SK-N-SH treated with all-trans-retinoic acid at 6 μM for 48 hours (cell line): ENCODE data around the gene RAPH1.
A peak's percentile ranks its signal among the peaks of the same experiment; 100 is the strongest.

Experiments
- ATAC-seq: fragments of 200-7000 bp; cut with Tn5 transposase; 3 replicates; pipeline ENCODE4 v1.9.1; 2020; ENCODE audit warnings: mild to moderate bottlenecking, moderate library complexity
- BACH2 ChIP-seq: fragments of 250-450 bp; sonication (Bioruptor Pico); IDR thresholded peaks from 2 replicates; pipeline ENCODE4 v1.9.0; 2021; ENCODE audit warnings: mild to moderate bottlenecking, borderline replicate concordance
- CREB5 ChIP-seq: fragments of 250-450 bp; sonication (Bioruptor Pico); IDR thresholded peaks from 2 replicates; pipeline ENCODE4 v1.5.1; 2020; ENCODE audit warnings: low read depth, mild to moderate bottlenecking, moderate library complexity
- ESRRG ChIP-seq: fragments of 250-450 bp; sonication (Bioruptor Pico); IDR thresholded peaks from 2 replicates; pipeline ENCODE4 v1.6.1; 2021; ENCODE audit warnings: mild to moderate bottlenecking
- ISL1 ChIP-seq: fragments of 250-450 bp; sonication (Bioruptor Pico); IDR thresholded peaks from 2 replicates; pipeline ENCODE4 v2.1.2; 2022; ENCODE audit warnings: mild to moderate bottlenecking, moderate library complexity
- PPARA ChIP-seq: fragments of 250-450 bp; sonication (Bioruptor Pico); IDR thresholded peaks from 2 replicates; pipeline ENCODE4 v1.5.0; 2020; ENCODE audit warnings: mild to moderate bottlenecking, borderline replicate concordance
- SNAI2 ChIP-seq: fragments of 250-450 bp; sonication (Bioruptor Pico); IDR thresholded peaks from 2 replicates; pipeline ENCODE4 v1.5.0; 2020; ENCODE audit warnings: mild to moderate bottlenecking, moderate library complexity
- TCF4 ChIP-seq: fragments of 250-450 bp; sonication (Bioruptor Pico); IDR thresholded peaks from 2 replicates; pipeline ENCODE4 v1.8.0; 2021; ENCODE audit warnings: mild to moderate bottlenecking, moderate library complexity, borderline replicate concordance
- TOX ChIP-seq: fragments of 250-450 bp; sonication (Bioruptor Pico); IDR thresholded peaks from 2 replicates; pipeline ENCODE4 v1.8.0; 2021; ENCODE audit warnings: mild to moderate bottlenecking, moderate library complexity, borderline replicate concordance
- ZC3H10 ChIP-seq: fragments of 250-450 bp; sonication (Bioruptor Pico); IDR thresholded peaks from 2 replicates; pipeline ENCODE4 v1.5.1; 2021; ENCODE audit warnings: mild to moderate bottlenecking, moderate library complexity
- ZFP3 ChIP-seq: fragments of 250-450 bp; sonication (Bioruptor Pico); IDR thresholded peaks from 2 replicates; pipeline ENCODE4 v1.5.0; 2020; ENCODE audit warnings: mild to moderate bottlenecking, moderate library complexity
- ZNF565 ChIP-seq: fragments of 450-650 bp; formaldehyde crosslinking; conservative IDR thresholded peaks from 2 replicates; pipeline ENCODE4 v1.5.0; 2020; ENCODE audit warnings: low read depth, mild to moderate bottlenecking, moderate library complexity
- ZNF8 ChIP-seq: fragments of 450-650 bp; formaldehyde crosslinking; IDR thresholded peaks from 2 replicates; pipeline ENCODE4 v1.5.0; 2020; ENCODE audit warnings: mild to moderate bottlenecking, moderate library complexity
- TF ChIP-seq, protein P1 (sequence below): fragments of 250-450 bp; sonication (Bioruptor Pico); IDR thresholded peaks from 2 replicates; pipeline ENCODE4 v1.8.0; 2020; ENCODE audit warnings: mild to moderate bottlenecking, moderate library complexity, borderline replicate concordance
- TF ChIP-seq, protein P2 (sequence below): fragments of 250-450 bp; sonication (Bioruptor Pico); IDR thresholded peaks from 2 replicates; pipeline ENCODE4 v1.5.0; 2020; ENCODE audit warnings: mild to moderate bottlenecking, moderate library complexity
- TF ChIP-seq, protein P3 (sequence below): fragments of 250-450 bp; sonication (Bioruptor Pico); IDR thresholded peaks from 2 replicates; pipeline ENCODE4 v1.8.0; 2021; ENCODE audit warnings: low read depth, mild to moderate bottlenecking, moderate library complexity, borderline replicate concordance

Gene RAPH1

GRCh38 chr2:203501873-203502272, 33.2 kb downstream of the RAPH1 start:
- no peak for TF ChIP-seq PPARA
- no peak for ATAC-seq

DNA sequence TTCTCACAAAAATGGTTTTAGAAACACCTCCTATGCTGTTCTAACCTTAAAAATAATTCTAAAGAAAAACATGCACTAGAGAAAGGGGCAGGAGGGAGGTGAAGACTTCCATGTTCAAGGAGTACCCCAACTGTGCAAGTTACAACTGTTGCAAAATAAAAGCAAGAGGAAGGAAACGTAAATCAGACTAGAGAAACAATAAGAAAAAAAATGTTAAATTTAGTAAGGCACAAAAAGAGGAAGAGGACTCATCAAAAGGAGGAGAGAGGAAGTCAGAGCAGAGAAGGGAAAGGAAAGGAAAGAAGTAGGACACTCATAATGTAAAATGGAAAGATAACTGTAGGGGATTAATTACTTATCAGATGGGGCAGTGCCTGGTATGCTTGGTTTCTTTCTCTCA, 34.1 kb downstream of the RAPH1 start:
- no peak for ATAC-seq
- no peak for TF ChIP-seq TCF4
- TF ChIP-seq ESRRG (CRISPR knock-in tag) = no peak
- TF ChIP-seq ZC3H10 (CRISPR knock-in tag) = no peak
- TF ChIP-seq BACH2 (CRISPR knock-in tag) = no peak
- TF ChIP-seq, protein P1, sequence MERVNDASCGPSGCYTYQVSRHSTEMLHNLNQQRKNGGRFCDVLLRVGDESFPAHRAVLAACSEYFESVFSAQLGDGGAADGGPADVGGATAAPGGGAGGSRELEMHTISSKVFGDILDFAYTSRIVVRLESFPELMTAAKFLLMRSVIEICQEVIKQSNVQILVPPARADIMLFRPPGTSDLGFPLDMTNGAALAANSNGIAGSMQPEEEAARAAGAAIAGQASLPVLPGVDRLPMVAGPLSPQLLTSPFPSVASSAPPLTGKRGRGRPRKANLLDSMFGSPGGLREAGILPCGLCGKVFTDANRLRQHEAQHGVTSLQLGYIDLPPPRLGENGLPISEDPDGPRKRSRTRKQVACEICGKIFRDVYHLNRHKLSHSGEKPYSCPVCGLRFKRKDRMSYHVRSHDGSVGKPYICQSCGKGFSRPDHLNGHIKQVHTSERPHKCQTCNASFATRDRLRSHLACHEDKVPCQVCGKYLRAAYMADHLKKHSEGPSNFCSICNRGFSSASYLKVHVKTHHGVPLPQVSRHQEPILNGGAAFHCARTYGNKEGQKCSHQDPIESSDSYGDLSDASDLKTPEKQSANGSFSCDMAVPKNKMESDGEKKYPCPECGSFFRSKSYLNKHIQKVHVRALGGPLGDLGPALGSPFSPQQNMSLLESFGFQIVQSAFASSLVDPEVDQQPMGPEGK (CRISPR knock-in tag) = no peak
- TF ChIP-seq, all 23 proteins: peak for 0

DNA sequence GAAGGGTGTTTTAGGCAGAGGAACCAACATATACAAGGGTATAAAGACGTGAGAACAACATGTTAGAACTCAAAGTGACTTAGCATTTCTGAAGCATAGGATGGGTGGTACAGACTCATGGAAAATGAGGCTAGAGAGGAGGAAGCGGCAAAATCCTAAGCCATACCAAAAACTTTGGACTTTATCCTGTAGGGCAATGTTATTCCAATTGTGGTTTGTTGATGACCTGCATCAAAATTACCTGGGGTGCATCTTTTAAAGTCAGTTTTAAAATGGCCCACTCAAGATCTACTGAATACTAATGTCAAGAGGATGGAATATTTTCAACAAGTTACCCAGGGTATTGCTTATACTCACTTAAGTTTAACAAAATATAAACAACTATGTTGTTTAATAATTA, 34.8 kb downstream of the RAPH1 start:
- no peak for TF ChIP-seq TOX
- TF ChIP-seq ZFP3 (CRISPR knock-in tag) = no peak
- TF ChIP-seq, protein P2, sequence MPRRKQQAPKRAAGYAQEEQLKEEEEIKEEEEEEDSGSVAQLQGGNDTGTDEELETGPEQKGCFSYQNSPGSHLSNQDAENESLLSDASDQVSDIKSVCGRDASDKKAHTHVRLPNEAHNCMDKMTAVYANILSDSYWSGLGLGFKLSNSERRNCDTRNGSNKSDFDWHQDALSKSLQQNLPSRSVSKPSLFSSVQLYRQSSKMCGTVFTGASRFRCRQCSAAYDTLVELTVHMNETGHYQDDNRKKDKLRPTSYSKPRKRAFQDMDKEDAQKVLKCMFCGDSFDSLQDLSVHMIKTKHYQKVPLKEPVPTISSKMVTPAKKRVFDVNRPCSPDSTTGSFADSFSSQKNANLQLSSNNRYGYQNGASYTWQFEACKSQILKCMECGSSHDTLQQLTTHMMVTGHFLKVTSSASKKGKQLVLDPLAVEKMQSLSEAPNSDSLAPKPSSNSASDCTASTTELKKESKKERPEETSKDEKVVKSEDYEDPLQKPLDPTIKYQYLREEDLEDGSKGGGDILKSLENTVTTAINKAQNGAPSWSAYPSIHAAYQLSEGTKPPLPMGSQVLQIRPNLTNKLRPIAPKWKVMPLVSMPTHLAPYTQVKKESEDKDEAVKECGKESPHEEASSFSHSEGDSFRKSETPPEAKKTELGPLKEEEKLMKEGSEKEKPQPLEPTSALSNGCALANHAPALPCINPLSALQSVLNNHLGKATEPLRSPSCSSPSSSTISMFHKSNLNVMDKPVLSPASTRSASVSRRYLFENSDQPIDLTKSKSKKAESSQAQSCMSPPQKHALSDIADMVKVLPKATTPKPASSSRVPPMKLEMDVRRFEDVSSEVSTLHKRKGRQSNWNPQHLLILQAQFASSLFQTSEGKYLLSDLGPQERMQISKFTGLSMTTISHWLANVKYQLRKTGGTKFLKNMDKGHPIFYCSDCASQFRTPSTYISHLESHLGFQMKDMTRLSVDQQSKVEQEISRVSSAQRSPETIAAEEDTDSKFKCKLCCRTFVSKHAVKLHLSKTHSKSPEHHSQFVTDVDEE = no peak
- TF ChIP-seq SNAI2 = no peak
- TF ChIP-seq PPARA = no peak
- TF ChIP-seq CREB5 (CRISPR knock-in tag) = no peak
- TF ChIP-seq, protein P3, sequence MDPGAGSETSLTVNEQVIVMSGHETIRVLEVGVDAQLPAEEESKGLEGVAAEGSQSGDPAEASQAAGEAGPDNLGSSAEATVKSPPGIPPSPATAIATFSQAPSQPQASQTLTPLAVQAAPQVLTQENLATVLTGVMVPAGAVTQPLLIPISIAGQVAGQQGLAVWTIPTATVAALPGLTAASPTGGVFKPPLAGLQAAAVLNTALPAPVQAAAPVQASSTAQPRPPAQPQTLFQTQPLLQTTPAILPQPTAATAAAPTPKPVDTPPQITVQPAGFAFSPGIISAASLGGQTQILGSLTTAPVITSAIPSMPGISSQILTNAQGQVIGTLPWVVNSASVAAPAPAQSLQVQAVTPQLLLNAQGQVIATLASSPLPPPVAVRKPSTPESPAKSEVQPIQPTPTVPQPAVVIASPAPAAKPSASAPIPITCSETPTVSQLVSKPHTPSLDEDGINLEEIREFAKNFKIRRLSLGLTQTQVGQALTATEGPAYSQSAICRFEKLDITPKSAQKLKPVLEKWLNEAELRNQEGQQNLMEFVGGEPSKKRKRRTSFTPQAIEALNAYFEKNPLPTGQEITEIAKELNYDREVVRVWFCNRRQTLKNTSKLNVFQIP (CRISPR knock-in tag) = no peak
- TF ChIP-seq, protein P1 (CRISPR knock-in tag) = no peak
- no peak for TF ChIP-seq ZNF8 (CRISPR knock-in tag)
- no peak for TF ChIP-seq ZNF565 (CRISPR knock-in tag)
- TF ChIP-seq, all 23 proteins: peak for 0
- no peak for ATAC-seq

- TF ChIP-seq, protein P3 (CRISPR knock-in tag) = peak; percentile 16; the same call in 1 of the 2 replicates
- TF ChIP-seq ZC3H10 (CRISPR knock-in tag) = no peak
- ATAC-seq = peak; percentile 73
Observed at GRCh38 chr2:203498161-203498560, 36.9 kb downstream of the RAPH1 start.

DNA sequence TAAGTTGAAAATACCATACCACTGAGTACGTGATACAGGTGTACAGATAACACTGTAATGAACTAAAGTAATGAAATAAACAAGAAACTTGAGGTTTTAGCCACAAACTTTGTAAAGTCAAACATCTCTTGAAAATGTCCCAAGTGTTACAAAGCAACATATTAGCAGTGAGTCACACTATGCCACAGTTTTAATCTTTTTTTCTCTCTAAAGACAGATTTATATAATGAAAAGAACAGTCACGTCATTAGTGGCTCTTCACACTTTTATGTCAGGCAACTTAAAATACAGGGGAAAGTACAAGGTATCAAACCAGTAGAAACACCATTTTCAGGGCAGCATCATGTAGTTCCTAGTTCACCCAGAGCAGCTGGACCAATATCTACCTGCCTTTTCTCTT, 42.1 kb downstream of the RAPH1 start:
- ATAC-seq = peak; percentile 18; the same call in 2 of the 3 replicates
- no peak for TF ChIP-seq ISL1 (CRISPR knock-in tag)
- TF ChIP-seq, all 23 proteins: peak for 0
